HG03025 (cell line): Measurements from ENCODE around the gene CENPVL2.
"Not testable (repeated sequence)": the region's sequence is repeated elsewhere in the genome, so short reads cannot be mapped to it uniquely, and the experiment has no call there.

Source experiments
- ATAC-seq: cut with Tn5 transposase; IDR thresholded peaks from one replicate; pipeline ENCODE4 v1.9.1; 2021; ENCODE audit warnings: mild to moderate bottlenecking, moderate library complexity; ENCODE audit not compliant: unreplicated experiment, low FRiP score

Gene CENPVL2

GRCh38 chrX:51682720-51683062 lies at the start of gene CENPVL2:
Gene CENPVL2, minus strand, starts transcription at chrX:51682831. Its CDS starts 0 bp downstream, at chrX:51682831.
- not testable (repeated sequence) for ATAC-seq

DNA sequence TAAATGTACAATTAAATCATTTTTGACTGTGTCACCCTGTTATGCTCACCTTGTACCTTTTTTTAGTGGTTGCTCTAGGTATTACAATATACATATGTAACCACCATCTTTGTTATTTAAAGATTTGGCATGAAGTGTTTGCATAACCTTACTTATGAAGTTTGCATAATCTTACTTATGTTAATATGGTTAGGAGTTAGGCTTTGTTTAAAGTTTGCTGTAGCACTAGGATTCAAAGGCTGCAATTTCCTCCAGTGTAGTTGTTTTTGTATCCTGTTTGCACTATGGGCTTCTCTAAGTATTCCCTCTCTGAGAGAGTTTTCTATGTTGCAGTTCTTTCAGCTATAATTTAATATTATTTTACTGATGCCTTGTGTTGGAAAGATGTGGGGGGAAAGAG lies 45.6 kb upstream of the CENPVL2 start:
- no peak for ATAC-seq

DNA sequence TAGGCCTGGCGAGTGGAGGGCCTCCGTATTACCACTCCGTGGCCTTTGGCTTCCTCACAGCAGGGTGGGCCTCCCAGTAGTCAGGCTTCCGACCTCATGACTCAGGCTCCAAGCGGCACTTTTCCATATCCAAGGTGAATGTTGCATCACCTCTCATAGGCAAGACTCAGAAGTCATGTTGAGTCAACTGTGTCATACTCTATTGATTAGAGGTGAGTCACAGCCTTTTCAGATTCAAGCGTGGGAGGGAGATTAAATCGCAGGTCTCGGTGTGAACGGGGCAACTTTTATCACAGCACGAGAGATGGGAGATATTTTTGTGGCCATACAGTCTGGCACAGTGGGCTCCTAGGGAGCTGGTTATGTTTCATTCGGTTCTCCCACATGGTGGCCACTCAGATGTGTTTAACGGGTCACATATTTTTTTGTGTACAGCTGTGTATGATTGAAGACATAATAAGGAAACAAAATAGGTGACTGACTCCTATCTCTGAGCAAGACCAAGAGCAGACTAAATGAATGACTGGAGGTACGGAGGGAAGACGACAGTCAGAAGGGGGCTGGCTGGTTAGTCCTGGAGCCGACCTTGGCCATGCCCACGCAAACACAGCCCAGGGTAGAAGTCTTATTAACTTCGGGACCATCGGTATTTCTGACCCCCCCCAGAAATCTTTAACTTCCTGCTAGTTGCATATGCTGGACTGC lies 30.5 kb upstream of the CENPVL2 start:
- ATAC-seq, result not testable (repeated sequence)

DNA sequence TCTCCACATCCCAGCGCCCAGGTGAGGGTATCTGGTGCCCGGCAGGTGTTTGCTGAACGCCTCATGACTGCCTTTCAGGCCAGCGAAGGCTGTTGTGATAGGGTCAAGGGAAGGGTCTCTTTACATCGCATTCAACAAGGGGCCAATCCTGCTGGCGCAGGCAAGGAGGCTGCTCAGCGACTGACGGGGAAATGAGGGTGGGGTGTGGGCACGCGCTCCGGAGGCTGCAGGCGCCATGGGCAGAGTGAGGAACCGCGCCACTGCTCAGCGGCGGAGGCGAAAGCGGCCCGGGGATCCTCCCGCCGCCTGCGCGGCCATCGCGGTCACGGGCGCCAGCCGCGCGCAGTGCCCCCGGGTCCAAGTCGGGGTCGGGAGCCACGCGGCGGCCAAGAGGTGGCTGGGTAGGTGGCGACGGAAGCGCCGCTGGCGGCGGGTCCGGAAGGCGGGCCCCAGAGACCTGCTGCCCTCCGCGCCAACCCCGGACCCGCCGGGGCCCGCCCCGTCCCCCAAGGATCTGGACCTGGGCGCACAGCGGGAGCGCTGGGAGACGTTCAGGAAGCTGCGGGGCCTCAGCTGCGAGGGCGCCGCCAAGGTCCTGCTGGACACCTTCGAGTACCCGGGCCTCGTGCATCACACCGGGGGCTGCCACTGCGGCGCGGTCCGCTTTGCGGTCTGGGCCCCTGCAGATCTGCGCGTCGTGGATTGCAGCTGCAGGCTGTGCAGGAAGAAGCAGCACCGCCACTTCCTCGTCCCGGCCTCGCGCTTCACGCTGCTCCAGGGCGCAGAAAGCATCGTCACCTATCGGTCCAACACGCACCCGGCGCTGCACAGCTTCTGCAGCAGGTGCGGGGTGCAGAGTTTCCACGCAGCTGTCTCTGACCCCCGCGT lies 27.9 kb upstream of the CENPVL2 start, which contains the start of gene CENPVL1:
TSS of gene CENPVL1 (plus strand) at position 236 of the 888 bp plus-strand sequence. CDS start at position 236, 0 bp downstream.
- not testable (repeated sequence) for ATAC-seq

DNA sequence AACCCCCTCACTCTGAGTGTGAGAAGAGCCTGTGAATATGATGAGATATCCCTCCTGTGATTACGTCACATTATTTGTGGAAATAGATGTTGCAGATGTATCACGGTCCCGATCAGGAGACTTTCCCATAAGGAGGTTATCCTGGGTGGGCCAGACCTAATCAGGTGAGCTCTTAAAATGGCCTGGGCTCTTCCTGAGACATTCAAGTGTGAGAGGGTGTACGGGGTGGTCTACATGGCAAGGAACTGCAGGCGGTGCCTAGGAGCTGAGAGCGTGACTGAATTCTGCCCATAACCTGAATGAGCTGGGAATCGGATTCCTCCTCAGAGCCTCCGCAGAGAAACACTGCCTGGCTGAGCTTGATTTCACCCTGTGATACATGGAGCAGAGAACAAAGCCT lies 14.8 kb upstream of the CENPVL2 start:
- ATAC-seq, result no peak

DNA sequence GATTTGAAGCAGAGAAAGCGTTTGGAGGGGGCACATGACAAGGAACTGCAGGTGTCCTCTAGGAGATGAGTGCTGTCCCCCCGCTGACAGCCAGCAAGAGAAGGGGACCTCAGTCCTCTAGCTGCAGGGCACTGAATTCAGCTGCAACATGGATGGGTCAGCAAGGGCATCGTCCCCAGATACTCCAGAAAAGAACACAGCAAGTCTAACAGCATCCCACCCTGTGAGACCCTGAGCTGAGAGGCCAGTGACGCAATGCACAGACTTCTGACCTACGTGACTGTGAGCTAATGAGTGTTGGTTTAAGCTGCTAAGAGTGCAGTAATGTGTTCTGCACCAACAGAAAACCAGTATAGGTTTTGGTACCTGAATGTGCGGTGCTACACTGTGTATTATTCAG lies 11.6 kb upstream of the CENPVL2 start:
- no peak for ATAC-seq

GRCh38 chrX:51681808-51682719 lies 567 bp downstream of the CENPVL2 start:
- not testable (repeated sequence) for ATAC-seq

- not testable (repeated sequence) for ATAC-seq
These were observed 2.8 kb downstream of the CENPVL2 start for GRCh38 chrX:51679689-51680433.

GRCh38 chrX:51665981-51666380 lies 16.6 kb downstream of the CENPVL2 start:
- no peak for ATAC-seq

GRCh38 chrX:51643377-51643776 lies 39.3 kb downstream of the CENPVL2 start:
- no peak for ATAC-seq

- ATAC-seq, result no peak
These were observed 41.1 kb downstream of the CENPVL2 start for GRCh38 chrX:51641421-51642021.

GRCh38 chrX:51636511-51636910 lies 46.1 kb downstream of the CENPVL2 start:
- not testable (repeated sequence) for ATAC-seq
